ENCODE data around the gene SLC33A1. TPM values are rescaled to one million over a fixed set of nuclear protein-coding genes. Genes with fewer than 3 reads are reported as not detected.
"Not testable (repeated sequence)": the region's sequence is repeated elsewhere in the genome, so short reads cannot be mapped to it uniquely, and the experiment has no call there.

The SLC33A1 gene
- total RNA-seq, 2 experiments from 2014 or later = 20.9 to 26.4 TPM

GRCh38 chr3:155846119-155846518 is 8.1 kb downstream of the SLC33A1 start:
- CTCF ChIA-PET (ENCODE audit: unreplicated experiment) = no interaction called here
- no peaks in the 10 kb centered on the region for H3K9me2 ChIP-seq (ENCODE audit: insufficient read depth, low read length)
- no peaks in the 10 kb centered on the region for H3K9me3 ChIP-seq (ENCODE audit: low read length)
- peaks cover 9% of the 10 kb centered on the region for H3K4me1 ChIP-seq (ENCODE audit: insufficient read depth, low read length, poor library complexity, severe bottlenecking)
- no peaks in the 10 kb centered on the region; the same call in 1 of the 2 replicates for H4K20me1 ChIP-seq (ENCODE audit: insufficient read depth, low read length)
- no peak overlapping the region for H3K27ac ChIP-seq (ENCODE audit: low read depth, low read length, poor library complexity, severe bottlenecking)
- BruUV-seq (replicated peaks) = no TSS peak
- intact Hi-C loops (cut with micrococcal nuclease; ENCODE audit: unreplicated experiment) = no loop called here
- TF ChIP-seq EZH2phosphoT487 (IDR thresholded peaks at IDR 0.05; ENCODE audit: borderline replicate concordance, low read depth, low read length) (no peak), CTCF (conservative IDR thresholded peaks at IDR 0.05; ENCODE audit: low read length) (no peak)
- POLR2A ChIA-PET = interaction anchor here (0.6 to 1.3 kb wide), 4 partner anchors 8 to 878 kb away, joined by 3 to 8 read pairs (median 4); no protein-coding TSS in a partner anchor
- no peak overlapping the region for H2AFZ ChIP-seq (ENCODE audit: low read length)
- DNase-seq (ENCODE audit: low spot score) = no peak
- H3K36me3 ChIP-seq (ENCODE audit: insufficient read depth, low read length) = peaks cover 20% of the 10 kb centered on the region; the same call in 1 of the 2 replicates
- H3K4me3 ChIP-seq (ENCODE audit: low read depth, low read length, poor library complexity, severe bottlenecking) = no peak overlapping the region
- H3K79me2 ChIP-seq (ENCODE audit: insufficient read depth, low read depth, low read length) = peaks cover 74% of the 10 kb centered on the region
- H3K4me2 ChIP-seq (ENCODE audit: low read length) = peak overlapping the region; percentile 40; the same call in 1 of the 2 replicates

- Histone ChIP-seq H3K4me1 (ENCODE audit: insufficient read depth, low read length, poor library complexity, severe bottlenecking) (no peaks in the 10 kb centered on the region), H3K36me3 (ENCODE audit: insufficient read depth, low read length) (peaks cover 13% of the 10 kb centered on the region), H2AFZ (ENCODE audit: low read length) (no peak overlapping the region), H3K9me3 (ENCODE audit: low read length) (no peaks in the 10 kb centered on the region), H3K79me2 (ENCODE audit: insufficient read depth, low read depth, low read length) (peaks cover 56% of the 10 kb centered on the region; the same call in 1 of the 2 replicates), H3K4me3 (ENCODE audit: low read depth, low read length, poor library complexity, severe bottlenecking) (no peak overlapping the region), H3K9me2 (ENCODE audit: insufficient read depth, low read length) (no peaks in the 10 kb centered on the region), H3K4me2 (ENCODE audit: low read length) (no peak overlapping the region), H4K20me1 (ENCODE audit: insufficient read depth, low read length) (no peaks in the 10 kb centered on the region; the same call in 1 of the 2 replicates), H3K27ac (ENCODE audit: low read depth, low read length, poor library complexity, severe bottlenecking) (no peak overlapping the region)
- no TSS peak for BruUV-seq (replicated peaks)
- intact Hi-C loops (cut with micrococcal nuclease; ENCODE audit: unreplicated experiment) = no loop called here
- ChIA-PET CTCF (ENCODE audit: unreplicated experiment) (no interaction called here), POLR2A (interaction anchor here (0.9 to 1.1 kb wide), 3 partner anchors 10 to 34 kb away, joined by 3 to 6 read pairs (median 3); no protein-coding TSS in a partner anchor)
- TF ChIP-seq EZH2phosphoT487 (IDR thresholded peaks at IDR 0.05; ENCODE audit: borderline replicate concordance, low read depth, low read length) = no peak
- no peak for TF ChIP-seq CTCF (conservative IDR thresholded peaks at IDR 0.05; ENCODE audit: low read length)
- no peak for DNase-seq (ENCODE audit: low spot score)
Measured at GRCh38 chr3:155843569-155843968, 10.7 kb downstream of the SLC33A1 start.

GRCh38 chr3:155835341-155836071 is 18.7 kb downstream of the SLC33A1 start:
- Histone ChIP-seq H3K9me2 (ENCODE audit: insufficient read depth, low read length) (no peaks in the 10 kb centered on the region), H3K4me1 (ENCODE audit: insufficient read depth, low read length, poor library complexity, severe bottlenecking) (no peaks in the 10 kb centered on the region), H2AFZ (ENCODE audit: low read length) (no peak overlapping the region), H3K4me3 (ENCODE audit: low read depth, low read length, poor library complexity, severe bottlenecking) (no peak overlapping the region), H3K4me2 (ENCODE audit: low read length) (no peak overlapping the region), H3K36me3 (ENCODE audit: insufficient read depth, low read length) (peaks cover 38% of the 10 kb centered on the region), H3K79me2 (ENCODE audit: insufficient read depth, low read depth, low read length) (peaks cover 8% of the 10 kb centered on the region; the same call in 1 of the 2 replicates), H3K27ac (ENCODE audit: low read depth, low read length, poor library complexity, severe bottlenecking) (no peak overlapping the region), H4K20me1 (ENCODE audit: insufficient read depth, low read length) (no peaks in the 10 kb centered on the region), H3K9me3 (ENCODE audit: low read length) (no peaks in the 10 kb centered on the region)
- no peak for TF ChIP-seq CTCF (conservative IDR thresholded peaks at IDR 0.05; ENCODE audit: low read length)
- no peak for TF ChIP-seq EZH2phosphoT487 (IDR thresholded peaks at IDR 0.05; ENCODE audit: borderline replicate concordance, low read depth, low read length)
- no TSS peak for BruUV-seq (replicated peaks)
- ChIA-PET POLR2A (interaction anchor here (0.6 kb wide), 1 partner anchor 733 kb away, joined by 4 read pairs; no protein-coding TSS in a partner anchor), CTCF (ENCODE audit: unreplicated experiment) (no interaction called here)
- intact Hi-C loops (cut with micrococcal nuclease; ENCODE audit: unreplicated experiment) = no loop called here
- DNase-seq (ENCODE audit: low spot score) = no peak

- H3K9me2 ChIP-seq (ENCODE audit: insufficient read depth, low read length); H2AFZ ChIP-seq (ENCODE audit: low read length); H4K20me1 ChIP-seq (ENCODE audit: insufficient read depth, low read length); DNase-seq (ENCODE audit: low spot score); BruUV-seq (replicated peaks); H3K4me2 ChIP-seq (ENCODE audit: low read length); H3K4me3 ChIP-seq (ENCODE audit: low read depth, low read length, poor library complexity, severe bottlenecking); CTCF ChIA-PET (ENCODE audit: unreplicated experiment); H3K79me2 ChIP-seq (ENCODE audit: insufficient read depth, low read depth, low read length); H3K4me1 ChIP-seq (ENCODE audit: insufficient read depth, low read length, poor library complexity, severe bottlenecking); H3K27ac ChIP-seq (ENCODE audit: low read depth, low read length, poor library complexity, severe bottlenecking); intact Hi-C loops (cut with micrococcal nuclease; ENCODE audit: unreplicated experiment); H3K9me3 ChIP-seq (ENCODE audit: low read length): not testable (repeated sequence)
- POLR2A ChIA-PET = interaction anchor here (1.0 to 1.4 kb wide), 2 partner anchors 44 to 62 kb away, joined by 3 to 5 read pairs; no protein-coding TSS in a partner anchor
- H3K36me3 ChIP-seq (ENCODE audit: insufficient read depth, low read length) = peaks cover 47% of the 10 kb centered on the region
Measured at GRCh38 chr3:155828490-155829098, 25.6 kb downstream of the SLC33A1 start.
